Lung (tissue), 12 donors: ENCODE results near the gene CAPG. TPM values are rescaled to one million over a fixed set of nuclear protein-coding genes. Genes with fewer than 3 reads are reported as not detected.
"Not testable (repeated sequence)": the region's sequence is repeated elsewhere in the genome, so short reads cannot be mapped to it uniquely, and the experiment has no call there.

Experiments used
- ATAC-seq: fragments of 200-7000 bp; cut with Tn5 transposase; one replicate; pipeline ENCODE4 v1.9.1; 2020; ENCODE audit warnings: moderate number of reproducible peaks; ENCODE audit not compliant: insufficient read depth, low FRiP score
- DNase-seq, 3 donors: peaks; one replicate each; pipeline ENCODE4 v3.0.0-alpha.2; 2013 to 2017
- H3K27ac ChIP-seq, 2 donors: one replicate each; pipeline ENCODE4 v1.5.1; 2013; ENCODE audit warnings: mild to moderate bottlenecking in 2 of 2, moderate library complexity in 2 of 2, control low read depth in 1 of 2, inconsistent platforms in 1 of 2, low read depth in 1 of 2, low read length in 1 of 2
- H3K27me3 ChIP-seq, 3 donors: one replicate each; pipeline ENCODE4 v1.5.1; 2013; ENCODE audit warnings: low read length in 2 of 3; ENCODE audit not compliant: control insufficient read depth in 3 of 3, insufficient read depth in 3 of 3
- H3K36me3 ChIP-seq, 4 donors: one replicate each; pipeline ENCODE4 v1.5.1; 2013; ENCODE audit warnings: low read length in 4 of 4, mild to moderate bottlenecking in 1 of 4, moderate library complexity in 1 of 4; ENCODE audit not compliant: control insufficient read depth in 4 of 4, insufficient read depth in 4 of 4
- H3K4me1 ChIP-seq, 5 donors: one replicate each; pipeline ENCODE4 v1.5.1; 2013; ENCODE audit warnings: low read length in 5 of 5, mild to moderate bottlenecking in 2 of 5, moderate library complexity in 1 of 5; ENCODE audit not compliant: control insufficient read depth in 5 of 5, insufficient read depth in 5 of 5
- H3K4me3 ChIP-seq: one replicate; pipeline ENCODE4 v1.5.1; 2013; ENCODE audit warnings: mild to moderate bottlenecking, control low read depth, moderate library complexity
- H3K9ac ChIP-seq, 2 donors: one replicate each; pipeline ENCODE4 v1.5.1; 2013; ENCODE audit warnings: low read length in 2 of 2, control low read depth in 1 of 2; ENCODE audit not compliant: insufficient read depth in 1 of 2
- H3K9me3 ChIP-seq, 4 donors: one replicate each; pipeline ENCODE4 v1.5.1; 2013; ENCODE audit warnings: low read length in 3 of 4, mild to moderate bottlenecking in 1 of 4, moderate library complexity in 1 of 4; ENCODE audit not compliant: control insufficient read depth in 4 of 4, insufficient read depth in 3 of 4
- WGBS, 2 donors: extraction: QIAGEN DNeasy Blood & Tissue Kit; methylation state at CpG; one replicate each; pipeline ENCODE4 v1.1.7; 2013; 5-methylcytosine and 5-hydroxymethylcytosine counted together
- polyA plus RNA-seq, 2 donors: library from polyadenylated mRNA; stranded (reverse); fragments of 200-250 nt; gene quantifications; one replicate each; pipeline ENCODE4 v1.2.1, GENCODE V29; 2013
- total RNA-seq, 2 donors: library from RNA; depleted of rRNA in 1 of 2; stranded (reverse); fragments of >200 nt in 1 of 2; gene quantifications; one replicate each; pipeline ENCODE4 v1.2.1, GENCODE V29; 2014 to 2021
- TF ChIP-seq, protein P1 (sequence below): IDR thresholded peaks from 2 replicates; pipeline ENCODE4 v1.5.1; 2012; ENCODE audit warnings: mild to moderate bottlenecking; ENCODE audit errors: control extremely low read depth, extremely low read depth
- donor health status: control.
- donor health status: control.
- donor health status: Bipolar disorder and iron deficiency.
- donor health status: healthy.
- donor health status: DM: yes; HTN: yes; CAD: no.

CAPG gene
- total and polyA plus RNA-seq, 4 donors = 53.2 to 415 (median 390) TPM

DNA sequence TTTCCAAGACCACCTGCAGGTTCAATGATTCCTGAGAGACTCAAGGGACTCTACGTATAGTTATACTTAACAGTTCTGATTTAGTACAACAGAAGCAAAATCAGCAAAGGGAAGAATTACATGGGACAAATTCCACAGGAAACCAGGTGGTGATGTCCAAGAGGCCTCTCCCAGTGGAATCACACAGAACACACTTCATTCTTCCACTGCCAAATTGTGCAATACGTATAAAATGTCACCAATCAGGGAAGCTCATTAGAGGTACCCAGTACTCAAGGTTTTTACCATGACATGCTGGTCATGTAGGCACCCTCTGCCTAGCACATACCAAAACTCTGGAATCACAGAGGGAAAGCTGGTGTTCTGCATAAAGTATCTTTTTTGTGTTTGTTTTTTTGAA lies 22.4 kb downstream of the CAPG start:
- 92 to 97% methylated on average over 2 of the region's 2 CpGs for WGBS, 2 donors
- Histone ChIP-seq H3K4me3 (no peak overlapping the region), H3K9me3 (no peaks in the 10 kb centered on the region), H3K27me3 (no peaks in the 10 kb centered on the region), H3K36me3 (peaks cover 0 to 45% (median 21%) of the 10 kb centered on the region in 4 donors), H3K4me1 (no peaks in the 10 kb centered on the region), H3K27ac (no peak overlapping the region), H3K9ac (no peak overlapping the region)
- ATAC-seq (no peak), DNase-seq (no peak)
- TF ChIP-seq, protein P1, sequence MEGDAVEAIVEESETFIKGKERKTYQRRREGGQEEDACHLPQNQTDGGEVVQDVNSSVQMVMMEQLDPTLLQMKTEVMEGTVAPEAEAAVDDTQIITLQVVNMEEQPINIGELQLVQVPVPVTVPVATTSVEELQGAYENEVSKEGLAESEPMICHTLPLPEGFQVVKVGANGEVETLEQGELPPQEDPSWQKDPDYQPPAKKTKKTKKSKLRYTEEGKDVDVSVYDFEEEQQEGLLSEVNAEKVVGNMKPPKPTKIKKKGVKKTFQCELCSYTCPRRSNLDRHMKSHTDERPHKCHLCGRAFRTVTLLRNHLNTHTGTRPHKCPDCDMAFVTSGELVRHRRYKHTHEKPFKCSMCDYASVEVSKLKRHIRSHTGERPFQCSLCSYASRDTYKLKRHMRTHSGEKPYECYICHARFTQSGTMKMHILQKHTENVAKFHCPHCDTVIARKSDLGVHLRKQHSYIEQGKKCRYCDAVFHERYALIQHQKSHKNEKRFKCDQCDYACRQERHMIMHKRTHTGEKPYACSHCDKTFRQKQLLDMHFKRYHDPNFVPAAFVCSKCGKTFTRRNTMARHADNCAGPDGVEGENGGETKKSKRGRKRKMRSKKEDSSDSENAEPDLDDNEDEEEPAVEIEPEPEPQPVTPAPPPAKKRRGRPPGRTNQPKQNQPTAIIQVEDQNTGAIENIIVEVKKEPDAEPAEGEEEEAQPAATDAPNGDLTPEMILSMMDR = no peak

DNA sequence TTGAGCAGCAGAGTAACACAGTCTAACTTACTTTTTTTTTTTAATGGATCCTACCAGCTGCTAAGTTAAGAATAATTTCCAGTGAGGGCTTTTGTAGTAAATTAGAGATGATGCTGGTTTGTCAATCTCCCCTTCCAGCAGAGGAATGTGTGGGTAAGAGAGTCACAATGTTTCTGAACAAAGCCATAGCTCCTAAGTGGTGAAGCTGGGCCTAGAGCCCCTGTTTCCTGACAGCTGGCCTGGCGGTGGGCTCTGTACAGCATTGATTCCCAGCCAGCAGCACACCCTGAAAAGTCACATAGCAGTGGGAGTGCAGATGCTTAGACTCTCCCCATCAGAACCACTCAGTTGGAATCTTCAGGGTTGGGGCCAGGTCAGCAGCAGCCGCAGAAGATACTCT lies 24.4 kb downstream of the CAPG start:
- 80 to 84% methylated on average over 2 of the region's 2 CpGs for WGBS, 2 donors
- Histone ChIP-seq H3K27ac (no peak overlapping the region), H3K27me3 (no peaks in the 10 kb centered on the region), H3K4me1 (no peaks in the 10 kb centered on the region), H3K36me3 (peaks cover 0 to 33% (median 22%) of the 10 kb centered on the region in 4 donors), H3K9me3 (no peaks in the 10 kb centered on the region), H3K4me3 (no peak overlapping the region), H3K9ac (no peak overlapping the region)
- ATAC-seq (no peak), DNase-seq (no peak)
- TF ChIP-seq, protein P1 = no peak

DNA sequence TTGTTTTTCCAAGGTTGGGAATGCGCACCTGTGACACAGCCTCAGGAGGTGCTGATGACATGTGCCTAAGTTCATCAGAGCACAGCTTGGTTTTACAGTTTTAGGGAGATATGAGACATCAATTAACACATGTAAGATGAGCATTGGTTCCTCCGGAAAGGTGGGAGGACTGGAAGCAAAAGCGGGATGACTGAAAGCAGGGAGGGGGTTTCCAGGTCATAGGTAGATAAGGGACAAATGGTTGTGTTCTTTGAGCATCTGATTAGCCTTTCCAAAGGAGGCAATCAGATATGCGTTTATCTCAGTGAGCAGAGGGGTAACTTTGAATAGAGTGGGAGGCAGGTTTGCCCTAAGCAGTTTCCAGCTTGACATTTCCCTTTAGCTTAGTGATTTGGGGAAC lies 26.3 kb downstream of the CAPG start:
- H3K4me1 ChIP-seq = no peaks in the 10 kb centered on the region
- H3K36me3 ChIP-seq = peaks cover 13 to 30% (median 15%) of the 10 kb centered on the region in 4 donors
- WGBS, 2 donors = 85 to 92% methylated on average over 4 of the region's 4 CpGs

DNA sequence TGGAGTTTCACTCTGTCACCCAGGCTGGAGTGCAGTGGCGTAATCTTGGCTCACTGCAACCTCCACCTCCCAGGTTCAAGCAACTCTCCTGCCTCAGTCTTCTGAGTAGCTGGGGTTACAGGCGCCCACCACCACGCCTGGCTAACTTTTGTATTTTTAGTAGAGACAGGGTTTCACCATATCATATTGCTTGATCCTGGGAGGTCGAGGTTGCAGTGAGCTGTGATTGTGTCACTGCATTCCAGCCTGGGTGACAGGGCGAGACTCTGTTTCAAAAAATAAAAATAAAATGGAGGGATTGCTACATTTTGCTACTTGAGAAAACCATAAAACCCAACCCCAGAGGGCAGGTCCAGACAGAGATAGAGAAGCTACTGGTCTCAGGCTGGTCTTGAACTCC lies 27.0 kb downstream of the CAPG start:
- not testable (repeated sequence) for H3K4me1 ChIP-seq, ATAC-seq, H3K9me3 ChIP-seq, DNase-seq, H3K27ac ChIP-seq, H3K9ac ChIP-seq, H3K4me3 ChIP-seq, H3K27me3 ChIP-seq
- 72 to 89% methylated on average over 5 of the region's 5 CpGs for WGBS, 2 donors
- peaks cover 9 to 30% (median 17%) of the 10 kb centered on the region in 4 donors for H3K36me3 ChIP-seq

More for the DNA sequence above, 26.3 kb downstream of the CAPG start:
- peaks cover 0 to 3% (median under 1%) of the 10 kb centered on the region in 4 donors for H3K9me3 ChIP-seq
- no peak overlapping the region for H3K9ac ChIP-seq
- DNase-seq (no peak), ATAC-seq (no peak)
- TF ChIP-seq, protein P1 = no peak
- no peak overlapping the region for H3K4me3 ChIP-seq
- H3K27ac ChIP-seq = no peak overlapping the region
- H3K27me3 ChIP-seq = no peaks in the 10 kb centered on the region
